Right atrium auricular region (tissue), 2 donors: ENCODE measurements around the gene RBM44. TPM values are rescaled to one million over a fixed set of nuclear protein-coding genes. Genes with fewer than 3 reads are reported as not detected.

Experiments used
- DNase-seq: peaks from one replicate; pipeline ENCODE4 v3.0.0-alpha.2; 2019; ENCODE audit warnings: low spot score
- H3K27ac ChIP-seq, 2 donors: fragments of 200-600 bp; sonication (generic); 1 replicate in 1 of 2; 2 replicates in 1 of 2; pipeline ENCODE4 v1.5.1; 2016 to 2019
- H3K27me3 ChIP-seq, 2 donors: fragments of 200-600 bp; sonication (generic); one replicate each; pipeline versions ENCODE4 v1.5.1 to v1.6.0; 2017 to 2019
- H3K36me3 ChIP-seq: fragments of 200-600 bp; sonication (generic); one replicate; pipeline ENCODE4 v1.5.1; 2016
- H3K4me1 ChIP-seq, 2 donors: fragments of 200-600 bp; sonication (generic); one replicate each; pipeline versions ENCODE4 v1.5.1 to v1.6.0; 2017 to 2019
- H3K4me3 ChIP-seq, 2 donors: fragments of 200-600 bp; sonication (generic); 1 replicate in 1 of 2; 2 replicates in 1 of 2; pipeline ENCODE4 v1.5.1; 2017 to 2019; ENCODE audit warnings: mild to moderate bottlenecking in 1 of 2, moderate library complexity in 1 of 2
- H3K9me3 ChIP-seq, 2 donors: fragments of 200-600 bp; sonication (generic); one replicate each; pipeline ENCODE4 v1.5.1; 2019
- CTCF ChIP-seq, 2 donors: fragments of 200-600 bp; sonication (generic); IDR thresholded peaks; one replicate each; pipeline ENCODE4 v1.5.1; 2019; ENCODE audit warnings: antibody characterized with exemption in 2 of 2
- total RNA-seq, 2 donors: library from RNA; depleted of rRNA; stranded (reverse); fragments of >200 nt; gene quantifications; one replicate each; pipeline ENCODE4 v1.1.0, GENCODE V29; 2016

Gene RBM44
- total RNA-seq, 2 donors from 2014 or later: 0.30 to 0.55 TPM

- H3K27ac ChIP-seq: no peak overlapping the region
- TF ChIP-seq CTCF (IDR thresholded peaks at IDR 0.05): no peak
- H3K36me3 ChIP-seq: no peaks in the 10 kb centered on the region
- no peaks in the 10 kb centered on the region for H3K9me3 ChIP-seq
- H3K27me3 ChIP-seq: no peaks in the 10 kb centered on the region
- H3K4me3 ChIP-seq: no peak overlapping the region
- no peak for DNase-seq
- H3K4me1 ChIP-seq: no peaks in the 10 kb centered on the region
Measured at GRCh38 chr2:237823544-237823943, 25.0 kb downstream of the RBM44 start.

- Histone ChIP-seq H3K4me1 (no peaks in the 10 kb centered on the region), H3K27me3 (no peaks in the 10 kb centered on the region), H3K27ac (no peak overlapping the region), H3K4me3 (no peak overlapping the region), H3K36me3 (no peaks in the 10 kb centered on the region), H3K9me3 (no peaks in the 10 kb centered on the region)
- no peak for DNase-seq
- TF ChIP-seq CTCF (IDR thresholded peaks at IDR 0.05): no peak
Measured at GRCh38 chr2:237824085-237824484, 25.5 kb downstream of the RBM44 start.

- TF ChIP-seq CTCF (IDR thresholded peaks at IDR 0.05): no peak
- H3K27me3 ChIP-seq: no peaks in the 10 kb centered on the region
- H3K9me3 ChIP-seq: no peaks in the 10 kb centered on the region
- no peaks in the 10 kb centered on the region for H3K36me3 ChIP-seq
- H3K4me3 ChIP-seq: no peak overlapping the region
- no peak for DNase-seq
- H3K4me1 ChIP-seq: no peaks in the 10 kb centered on the region
- H3K27ac ChIP-seq: no peak overlapping the region
Measured at GRCh38 chr2:237827421-237827987, 28.9 kb downstream of the RBM44 start.

- Histone ChIP-seq H3K36me3 (no peaks in the 10 kb centered on the region), H3K4me1 (no peaks in the 10 kb centered on the region), H3K9me3 (no peaks in the 10 kb centered on the region), H3K27me3 (no peaks in the 10 kb centered on the region), H3K4me3 (no peak overlapping the region), H3K27ac (no peak overlapping the region)
- no peak for TF ChIP-seq CTCF (IDR thresholded peaks at IDR 0.05)
- DNase-seq: no peak
Measured at GRCh38 chr2:237830522-237830921, 31.9 kb downstream of the RBM44 start.

GRCh38 chr2:237833546-237833945 is 35.0 kb downstream of the RBM44 start:
- Histone ChIP-seq H3K9me3 (no peaks in the 10 kb centered on the region), H3K27ac (no peak overlapping the region), H3K4me3 (no peak overlapping the region), H3K4me1 (no peaks in the 10 kb centered on the region), H3K36me3 (no peaks in the 10 kb centered on the region), H3K27me3 (no peaks in the 10 kb centered on the region)
- no peak for DNase-seq
- TF ChIP-seq CTCF (IDR thresholded peaks at IDR 0.05): no peak

GRCh38 chr2:237835372-237835771 is 36.8 kb downstream of the RBM44 start:
- Histone ChIP-seq H3K4me1 (no peaks in the 10 kb centered on the region), H3K27me3 (no peaks in the 10 kb centered on the region), H3K36me3 (no peaks in the 10 kb centered on the region), H3K9me3 (no peaks in the 10 kb centered on the region), H3K4me3 (no peak overlapping the region), H3K27ac (no peak overlapping the region)
- no peak for TF ChIP-seq CTCF (IDR thresholded peaks at IDR 0.05)
- DNase-seq: no peak
